Esophagus squamous epithelium (tissue), 5 donors: Measurements from ENCODE around the gene PANK2. TPM values are rescaled to one million over a fixed set of nuclear protein-coding genes. Genes with fewer than 3 reads are reported as not detected.

Experiments
- DNase-seq: peaks from one replicate; lab custom pipeline; 2025; lab: John Stamatoyannopoulos, UW
- H3K27ac ChIP-seq, 4 donors: fragments of 200-600 bp; sonication (generic); one replicate each; pipeline ENCODE4 v1.5.1; 2016 to 2019; ENCODE audit warnings: mild to moderate bottlenecking in 1 of 4
- H3K27me3 ChIP-seq, 4 donors: fragments of 200-600 bp; sonication (generic); 1 replicate in 3 of 4; 2 replicates in 1 of 4; pipeline versions ENCODE4 v1.5.1 to v1.6.0; 2017 to 2021; ENCODE audit warnings: antibody characterized with exemption in 1 of 4
- H3K36me3 ChIP-seq, 3 donors: fragments of 200-600 bp; sonication (generic); one replicate each; pipeline ENCODE4 v1.5.1; 2016 to 2019
- H3K4me1 ChIP-seq, 3 donors: fragments of 200-600 bp; sonication (generic); one replicate each; pipeline ENCODE4 v1.5.1; 2017 to 2019
- H3K4me3 ChIP-seq, 4 donors: fragments of 200-600 bp; sonication (generic); 1 replicate in 3 of 4; 2 replicates in 1 of 4; pipeline ENCODE4 v1.5.1; 2016 to 2019; ENCODE audit warnings: mild to moderate bottlenecking in 2 of 4, moderate library complexity in 1 of 4
- H3K9me3 ChIP-seq, 3 donors: fragments of 200-600 bp; sonication (generic); one replicate each; pipeline ENCODE4 v1.5.1; 2016 to 2019
- CTCF ChIP-seq, 6 experiments: fragments of 450-650 bp in 4 of 6; fragments of 200-600 bp in 2 of 6; sonication (generic) in 2 of 6; IDR thresholded peaks; one replicate each; pipeline ENCODE4 v1.5.1; 2016 to 2019; ENCODE audit warnings: antibody characterized with exemption in 6 of 6, mild to moderate bottlenecking in 4 of 6, moderate library complexity in 4 of 6
- POLR2A ChIP-seq, 4 donors: fragments of 450-650 bp; IDR thresholded peaks; one replicate each; pipeline ENCODE4 v1.6.1; 2017; ENCODE audit warnings: antibody characterized with exemption in 4 of 4, mild to moderate bottlenecking in 4 of 4, moderate library complexity in 3 of 4
- WGBS, 2 donors: methylation state at CpG; one replicate each; pipeline ENCODE4 v1.1.5; 2018; 5-methylcytosine and 5-hydroxymethylcytosine counted together
- intact Hi-C: fragments of 100-400 bp; cut with DNase I; formaldehyde crosslinking; loops from one replicate; pipeline ENCODE4 v1.15.0; 2022
- small RNA-seq, 4 donors: library from RNA; depleted of rRNA; stranded (forward); fragments of <200 nt; gene quantifications; one replicate each; pipeline ENCODE3, GENCODE V24; 2016
- total RNA-seq, 4 donors: library from RNA; depleted of rRNA; stranded (reverse); fragments of >200 nt; gene quantifications; one replicate each; pipeline ENCODE4 v1.1.0, GENCODE V29; 2016
- donor health status: DM: yes; HTN: yes; CAD: no.

The PANK2 gene
- total RNA-seq, 4 donors from 2014 or later, result 39.4 to 49.1 (median 46.2) TPM

GRCh38 chr20:3973705-3974104, 84.5 kb downstream of the PANK2 start:
- Histone ChIP-seq H3K4me1 (peaks cover 0 to 9% (median 0%) of the 10 kb centered on the region in 3 donors), H3K27me3 (no peaks in the 10 kb centered on the region), H3K4me3 (no peak overlapping the region), H3K36me3 (no peaks in the 10 kb centered on the region), H3K27ac (no peak overlapping the region), H3K9me3 (no peaks in the 10 kb centered on the region)
- intact Hi-C loops, result no loop called here
- WGBS, 2 donors, result 85 to 92% methylated on average over 2 of the region's 2 CpGs
- no peak for TF ChIP-seq CTCF (IDR thresholded peaks at IDR 0.05)
- TF ChIP-seq POLR2A (IDR thresholded peaks at IDR 0.05), result no peak
- DNase-seq, result no peak

- H3K9me3 ChIP-seq, result no peaks in the 10 kb centered on the region
- no peaks in the 10 kb centered on the region for H3K27me3 ChIP-seq
- H3K27ac ChIP-seq, result no peak overlapping the region
- no peaks in the 10 kb centered on the region for H3K36me3 ChIP-seq
- DNase-seq, result no peak
- H3K4me1 ChIP-seq, result peaks cover 0 to 22% (median 6%) of the 10 kb centered on the region in 3 donors
- intact Hi-C loops, result no loop called here
- no peak overlapping the region for H3K4me3 ChIP-seq
- WGBS, 2 donors, result 73% methylated on average over 2 of the region's 2 CpGs
- no peak for TF ChIP-seq POLR2A (IDR thresholded peaks at IDR 0.05)
- no peak for TF ChIP-seq CTCF (IDR thresholded peaks at IDR 0.05)
Observed at GRCh38 chr20:3976511-3976910, 87.3 kb downstream of the PANK2 start.

Small RNA genes within 50 kb of the gene (small RNA-seq; reads per million reads assigned to genes)
- 0.64 to 3.9 (median 1.7) reads per million in 4 donors for gene MIR103A2

Other genes starting within 250 kb of the PANK2 start
- gene GFRA4, start 226.0 kb upstream of the PANK2 start, total RNA-seq, result not detected
- 10 to 100 TPM in 1 of 4 donors, 1 to 10 TPM in 3; 2.4 to 27.7 (median 6.4) TPM for gene ADAM33, start 207.4 kb upstream of the PANK2 start, total RNA-seq
- 1 to 10 TPM in 2 of 4 donors, under 1 TPM in 2; 0.11 to 6.9 (median 1.8) TPM for gene SIGLEC1, start 176.8 kb upstream of the PANK2 start, total RNA-seq
- gene HSPA12B, start 156.7 kb upstream of the PANK2 start, total RNA-seq, result 1 to 10 TPM in 2 of 4 donors, under 1 TPM in 2; 0.64 to 4.6 (median 1.8) TPM
- 10 to 100 TPM; 13.5 to 24.7 (median 19.8) TPM for gene ADISSP, start 121.6 kb upstream of the PANK2 start, total RNA-seq
- under 1 TPM in 1 of 4 donors, not detected in 3; 0.19 TPM for gene SPEF1, start 107.9 kb upstream of the PANK2 start, total RNA-seq
- gene CENPB, start 102.6 kb upstream of the PANK2 start, total RNA-seq, result 10 to 100 TPM; 38.8 to 81.4 (median 67.1) TPM
- gene CDC25B, start 93.1 kb upstream of the PANK2 start, total RNA-seq, result 10 to 100 TPM; 15.6 to 26.2 (median 18.1) TPM
- 10 to 100 TPM in 2 of 4 donors, 1 to 10 TPM in 2; 5.8 to 12.8 (median 10.4) TPM for gene AP5S1, start 68.8 kb upstream of the PANK2 start, total RNA-seq
- 10 to 100 TPM; 14.9 to 31.3 (median 17.2) TPM for gene MAVS, start 42.6 kb upstream of the PANK2 start, total RNA-seq
- 10 to 100 TPM in 1 of 4 donors, 1 to 10 TPM in 3; 6.9 to 10.0 (median 8.9) TPM for gene RNF24, start 126.2 kb downstream of the PANK2 start, total RNA-seq